OCI-LY1 (cell line): ENCODE results near the gene COL9A3.

Source experiments
- H2AFZ ChIP-seq: fragments of 200-600 bp; sonication (generic), shearing (Covaris generic); 2 replicates; pipeline ENCODE4 v1.6.0; 2014; ENCODE audit warnings: antibody characterized with exemption, mild to moderate bottlenecking, low read length
- H3F3A ChIP-seq: fragments of 200-600 bp; sonication (generic), shearing (Covaris generic); 2 replicates; pipeline ENCODE4 v1.6.0; 2014; ENCODE audit warnings: mild to moderate bottlenecking, antibody characterized with exemption, low read length, moderate library complexity; ENCODE audit not compliant: insufficient read depth
- H3K27ac ChIP-seq: fragments of 200-600 bp; sonication (generic); 2 replicates; pipeline ENCODE4 v1.5.1; 2014; ENCODE audit warnings: low read length, mixed run types, mild to moderate bottlenecking, low read depth; ENCODE audit not compliant: poor library complexity, severe bottlenecking
- H3K27me3 ChIP-seq: fragments of 200-600 bp; sonication (generic); 2 replicates; pipeline ENCODE4 v1.6.0; 2014; ENCODE audit warnings: antibody characterized with exemption, mild to moderate bottlenecking, low read length, moderate library complexity; ENCODE audit not compliant: insufficient read depth
- H3K36me3 ChIP-seq: fragments of 200-600 bp; sonication (generic); 2 replicates; pipeline ENCODE4 v1.6.1; 2014; ENCODE audit warnings: mild to moderate bottlenecking, antibody characterized with exemption, low read length, moderate library complexity, mixed read lengths; ENCODE audit not compliant: insufficient read depth
- H3K4me1 ChIP-seq: fragments of 200-600 bp; sonication (generic); 2 replicates; pipeline ENCODE4 v1.5.1; 2014; ENCODE audit warnings: mild to moderate bottlenecking, low read length, moderate library complexity; ENCODE audit not compliant: insufficient read depth, severe bottlenecking
- H3K4me2 ChIP-seq: fragments of 200-600 bp; sonication (generic), shearing (Covaris generic); 2 replicates; pipeline ENCODE4 v1.6.1; 2014; ENCODE audit warnings: low read length
- H3K4me3 ChIP-seq: fragments of 200-600 bp; sonication (generic); 2 replicates; pipeline ENCODE4 v1.5.1; 2014; ENCODE audit warnings: low read length, low read depth, mild to moderate bottlenecking, mixed read lengths; ENCODE audit not compliant: poor library complexity, severe bottlenecking
- H3K79me2 ChIP-seq: fragments of 200-600 bp; shearing (Covaris generic); 2 replicates; pipeline ENCODE4 v1.6.1; 2016; ENCODE audit warnings: mixed run types, low read length, mixed read lengths; ENCODE audit not compliant: insufficient read depth
- H3K9ac ChIP-seq: fragments of 200-600 bp; sonication (generic), shearing (Covaris generic); 2 replicates; pipeline ENCODE4 v1.6.1; 2014; ENCODE audit warnings: mild to moderate bottlenecking, low read length, mixed read lengths
- H3K9me2 ChIP-seq: fragments of 200-600 bp; sonication (generic), shearing (Covaris generic); 2 replicates; pipeline ENCODE4 v1.6.1; 2014; ENCODE audit warnings: low read depth, mild to moderate bottlenecking, low read length, mixed read lengths
- H3K9me3 ChIP-seq: fragments of 200-600 bp; shearing (Covaris generic); 2 replicates; pipeline ENCODE4 v1.6.1; 2014; ENCODE audit warnings: low read length, mixed read lengths
- H4K20me1 ChIP-seq: fragments of 200-600 bp; sonication (generic), shearing (Covaris generic); 2 replicates; pipeline ENCODE4 v1.6.0; 2016; ENCODE audit warnings: mild to moderate bottlenecking, low read length; ENCODE audit not compliant: insufficient read depth
- EZH2 ChIP-seq: fragments of 200-600 bp; sonication (generic), shearing (Covaris generic); IDR thresholded peaks from 2 replicates; pipeline ENCODE4 v1.8.0; 2017; ENCODE audit warnings: borderline replicate concordance, mixed run types, mild to moderate bottlenecking, antibody characterized with exemption, low read length, moderate library complexity, mixed read lengths
- TF ChIP-seq, protein P1 (sequence below): fragments of 200-600 bp; sonication (generic), shearing (Covaris generic); IDR thresholded peaks from 2 replicates; pipeline ENCODE4 v1.5.1; 2017; ENCODE audit warnings: mild to moderate bottlenecking, antibody characterized with exemption, low read length, moderate library complexity, mixed read lengths

COL9A3 gene

DNA sequence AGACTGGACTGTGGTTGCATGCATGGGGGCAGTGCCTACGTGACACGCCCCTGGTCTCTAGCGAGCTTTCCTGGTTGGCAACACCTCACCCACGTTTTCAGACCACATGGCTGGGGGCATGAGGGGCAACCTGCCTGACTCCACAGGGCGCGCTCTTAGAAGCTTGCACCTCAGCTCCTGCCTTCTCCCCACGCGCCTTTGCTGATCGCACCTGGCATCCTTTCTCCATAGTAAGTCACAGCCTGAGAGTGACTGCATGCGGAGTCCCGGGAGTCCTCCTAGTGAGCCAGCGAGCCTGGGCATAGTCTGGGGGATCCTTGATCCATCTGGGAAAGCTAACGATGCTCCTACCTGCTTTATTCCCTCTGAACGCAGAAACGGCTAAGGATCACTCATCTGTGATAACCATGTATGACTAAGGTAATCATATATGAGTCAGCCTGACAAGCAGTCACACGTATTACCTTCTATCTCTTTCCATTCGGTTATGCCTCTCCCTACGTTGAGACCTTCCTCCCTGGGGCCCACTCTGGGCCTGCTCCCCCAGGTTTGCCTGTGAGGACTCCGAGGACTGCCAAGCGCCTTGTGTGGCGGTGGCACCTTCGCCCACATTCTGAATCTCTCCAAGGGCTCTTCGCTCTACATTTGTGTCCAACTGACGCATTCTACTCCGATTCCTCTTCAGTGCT, 40.2 kb downstream of the COL9A3 start:
- no peak overlapping the region for H2AFZ ChIP-seq
- H3K4me1 ChIP-seq: peaks cover 25% of the 10 kb centered on the region
- no peaks in the 10 kb centered on the region for H4K20me1 ChIP-seq
- no peak overlapping the region for H3K27ac ChIP-seq
- H3F3A ChIP-seq: no peaks in the 10 kb centered on the region
- peaks cover 65% of the 10 kb centered on the region for H3K36me3 ChIP-seq
- H3K79me2 ChIP-seq: peaks cover 5% of the 10 kb centered on the region
- H3K9me2 ChIP-seq: no peaks in the 10 kb centered on the region
- no peak overlapping the region for H3K9ac ChIP-seq
- H3K4me2 ChIP-seq: no peak overlapping the region
- no peaks in the 10 kb centered on the region for H3K27me3 ChIP-seq
- no peak overlapping the region for H3K4me3 ChIP-seq
- TF ChIP-seq, protein P1, sequence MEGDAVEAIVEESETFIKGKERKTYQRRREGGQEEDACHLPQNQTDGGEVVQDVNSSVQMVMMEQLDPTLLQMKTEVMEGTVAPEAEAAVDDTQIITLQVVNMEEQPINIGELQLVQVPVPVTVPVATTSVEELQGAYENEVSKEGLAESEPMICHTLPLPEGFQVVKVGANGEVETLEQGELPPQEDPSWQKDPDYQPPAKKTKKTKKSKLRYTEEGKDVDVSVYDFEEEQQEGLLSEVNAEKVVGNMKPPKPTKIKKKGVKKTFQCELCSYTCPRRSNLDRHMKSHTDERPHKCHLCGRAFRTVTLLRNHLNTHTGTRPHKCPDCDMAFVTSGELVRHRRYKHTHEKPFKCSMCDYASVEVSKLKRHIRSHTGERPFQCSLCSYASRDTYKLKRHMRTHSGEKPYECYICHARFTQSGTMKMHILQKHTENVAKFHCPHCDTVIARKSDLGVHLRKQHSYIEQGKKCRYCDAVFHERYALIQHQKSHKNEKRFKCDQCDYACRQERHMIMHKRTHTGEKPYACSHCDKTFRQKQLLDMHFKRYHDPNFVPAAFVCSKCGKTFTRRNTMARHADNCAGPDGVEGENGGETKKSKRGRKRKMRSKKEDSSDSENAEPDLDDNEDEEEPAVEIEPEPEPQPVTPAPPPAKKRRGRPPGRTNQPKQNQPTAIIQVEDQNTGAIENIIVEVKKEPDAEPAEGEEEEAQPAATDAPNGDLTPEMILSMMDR: no peak
- no peak for TF ChIP-seq EZH2
- no peaks in the 10 kb centered on the region for H3K9me3 ChIP-seq

GRCh38 chr20:62858058-62858830, 41.4 kb downstream of the COL9A3 start:
- Histone ChIP-seq H3K9me3 (no peaks in the 10 kb centered on the region), H3K4me2 (no peak overlapping the region), H3K4me3 (no peak overlapping the region), H3F3A (no peaks in the 10 kb centered on the region), H3K4me1 (peaks cover 26% of the 10 kb centered on the region), H3K9me2 (no peaks in the 10 kb centered on the region), H3K27ac (peak overlapping the region; percentile 28), H3K27me3 (no peaks in the 10 kb centered on the region), H4K20me1 (no peaks in the 10 kb centered on the region), H3K36me3 (peaks cover 55% of the 10 kb centered on the region), H2AFZ (no peak overlapping the region), H3K79me2 (peaks cover 5% of the 10 kb centered on the region), H3K9ac (no peak overlapping the region)
- no peak for TF ChIP-seq EZH2
- TF ChIP-seq, protein P1: no peak

- H3K79me2 ChIP-seq: peaks cover 5% of the 10 kb centered on the region
- H2AFZ ChIP-seq: no peak overlapping the region
- H3K27me3 ChIP-seq: no peaks in the 10 kb centered on the region; the same call in 1 of the 2 replicates
- TF ChIP-seq EZH2: no peak
- TF ChIP-seq, protein P1: no peak
- no peaks in the 10 kb centered on the region for H3F3A ChIP-seq
- peak overlapping the region; percentile 69 for H3K4me3 ChIP-seq
- H3K4me2 ChIP-seq: peak overlapping the region; percentile 78
- H3K9me2 ChIP-seq: no peaks in the 10 kb centered on the region
- no peaks in the 10 kb centered on the region for H3K9me3 ChIP-seq
- no peaks in the 10 kb centered on the region for H4K20me1 ChIP-seq
- H3K36me3 ChIP-seq: peaks cover 41% of the 10 kb centered on the region
- no peak overlapping the region for H3K27ac ChIP-seq
- H3K4me1 ChIP-seq: peaks cover 26% of the 10 kb centered on the region
- H3K9ac ChIP-seq: peak overlapping the region; percentile 69; the same call in 1 of the 2 replicates
Measured at GRCh38 chr20:62859721-62860120, 42.9 kb downstream of the COL9A3 start.
